Measurements from ENCODE around the gene MITF.

DNA sequence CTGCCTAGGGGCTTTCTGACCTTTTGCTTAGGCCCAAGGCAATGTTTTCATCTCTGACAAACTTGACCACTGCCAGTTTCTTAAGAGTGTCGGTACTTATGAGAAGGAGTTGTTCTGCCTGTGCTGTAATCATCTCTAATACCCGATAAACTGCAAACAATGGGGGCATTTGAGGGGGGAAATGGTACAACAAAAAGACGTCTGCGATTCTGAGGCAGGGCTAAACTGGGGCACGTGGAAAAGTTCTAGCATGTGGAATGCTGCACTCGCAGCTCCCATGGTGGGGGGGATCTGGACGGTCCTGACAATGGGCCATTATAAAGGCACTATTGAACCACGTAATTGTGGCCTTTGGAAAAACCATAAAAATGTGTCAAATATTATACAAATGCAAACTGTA, 187.1 kb downstream of the MITF start:
- TF ChIP-seq, protein P1, sequence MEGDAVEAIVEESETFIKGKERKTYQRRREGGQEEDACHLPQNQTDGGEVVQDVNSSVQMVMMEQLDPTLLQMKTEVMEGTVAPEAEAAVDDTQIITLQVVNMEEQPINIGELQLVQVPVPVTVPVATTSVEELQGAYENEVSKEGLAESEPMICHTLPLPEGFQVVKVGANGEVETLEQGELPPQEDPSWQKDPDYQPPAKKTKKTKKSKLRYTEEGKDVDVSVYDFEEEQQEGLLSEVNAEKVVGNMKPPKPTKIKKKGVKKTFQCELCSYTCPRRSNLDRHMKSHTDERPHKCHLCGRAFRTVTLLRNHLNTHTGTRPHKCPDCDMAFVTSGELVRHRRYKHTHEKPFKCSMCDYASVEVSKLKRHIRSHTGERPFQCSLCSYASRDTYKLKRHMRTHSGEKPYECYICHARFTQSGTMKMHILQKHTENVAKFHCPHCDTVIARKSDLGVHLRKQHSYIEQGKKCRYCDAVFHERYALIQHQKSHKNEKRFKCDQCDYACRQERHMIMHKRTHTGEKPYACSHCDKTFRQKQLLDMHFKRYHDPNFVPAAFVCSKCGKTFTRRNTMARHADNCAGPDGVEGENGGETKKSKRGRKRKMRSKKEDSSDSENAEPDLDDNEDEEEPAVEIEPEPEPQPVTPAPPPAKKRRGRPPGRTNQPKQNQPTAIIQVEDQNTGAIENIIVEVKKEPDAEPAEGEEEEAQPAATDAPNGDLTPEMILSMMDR (IDR thresholded peaks at IDR 0.05), result no peak
- TF ChIP-seq ZFX (IDR thresholded peaks at IDR 0.05; ENCODE audit: borderline replicate concordance), result no peak
